NAMALWA (cell line): Measurements from ENCODE around the gene RAB40B.

Source experiments
- DNase-seq: peaks from one replicate; pipeline ENCODE4 v3.0.0-alpha.2; 2015; ENCODE audit warnings: low spot score

Gene RAB40B

GRCh38 chr17:82692268-82692667, 6.2 kb downstream of the RAB40B start:
- DNase-seq = no peak

GRCh38 chr17:82691714-82692113, 6.8 kb downstream of the RAB40B start:
- DNase-seq = no peak

- no peak for DNase-seq
These were observed 7.6 kb downstream of the RAB40B start for GRCh38 chr17:82690786-82691489.

GRCh38 chr17:82689077-82689476, 9.4 kb downstream of the RAB40B start:
- no peak for DNase-seq

GRCh38 chr17:82687871-82688270, 10.6 kb downstream of the RAB40B start:
- no peak for DNase-seq

- no peak for DNase-seq
These were observed 11.1 kb downstream of the RAB40B start for GRCh38 chr17:82687375-82687861.

- DNase-seq = no peak
These were observed 11.9 kb downstream of the RAB40B start for GRCh38 chr17:82686366-82687324.

GRCh38 chr17:82685291-82685690, 13.2 kb downstream of the RAB40B start:
- DNase-seq = no peak

GRCh38 chr17:82684228-82684841, 14.2 kb downstream of the RAB40B start:
- DNase-seq = no peak

GRCh38 chr17:82683534-82683933, 15.0 kb downstream of the RAB40B start:
- DNase-seq = no peak

GRCh38 chr17:82681547-82681946, 17.0 kb downstream of the RAB40B start:
- DNase-seq = no peak

GRCh38 chr17:82679586-82680465, 18.7 kb downstream of the RAB40B start:
- DNase-seq = no peak

GRCh38 chr17:82678265-82678891, 20.1 kb downstream of the RAB40B start:
- peak; percentile 77 for DNase-seq

- DNase-seq = no peak
These were observed 21.1 kb downstream of the RAB40B start for GRCh38 chr17:82677353-82677925.

GRCh38 chr17:82675476-82676245, 22.8 kb downstream of the RAB40B start:
- peak; percentile 25 for DNase-seq

GRCh38 chr17:82674656-82675475, 23.6 kb downstream of the RAB40B start:
- DNase-seq = no peak

GRCh38 chr17:82670661-82671450, 27.6 kb downstream of the RAB40B start:
- DNase-seq = no peak

GRCh38 chr17:82668631-82669099, 29.8 kb downstream of the RAB40B start:
- DNase-seq = peak; percentile 74
